Measurements from ENCODE around the gene HOXA6.
A peak's percentile ranks its signal among the peaks of the same experiment; 100 is the strongest.

Gene HOXA6

DNA sequence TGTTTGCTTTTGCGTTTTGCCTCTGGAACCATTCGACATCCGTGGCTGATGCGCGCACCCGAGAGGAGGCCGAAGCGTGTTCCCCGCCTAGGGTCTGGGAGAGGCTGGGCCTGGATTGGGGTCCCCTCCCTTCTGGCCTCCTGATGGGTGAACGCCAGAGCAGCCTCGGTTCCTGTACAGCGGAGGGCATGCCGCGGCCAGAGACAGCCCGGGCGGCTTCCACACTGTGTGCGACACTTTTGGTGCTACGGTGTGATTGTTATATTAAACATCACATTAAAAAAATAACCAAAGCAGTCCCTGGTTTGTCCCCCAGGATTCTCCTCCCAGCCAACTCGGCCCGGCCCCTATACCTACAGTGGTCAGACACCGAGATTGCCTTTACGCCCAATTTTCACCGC lies 12.6 kb upstream of the HOXA6 start:
- CTCF ChIA-PET = interaction anchor here (0.6 to 2.5 kb wide), 15 partner anchors 9 to 962 kb away, joined by 3 to 45 read pairs (median 5); partner anchors contain the start of genes HOXA10, HOXA3 and HOXA5
- no peak for DNase-seq (ENCODE audit: low spot score)
- TF ChIP-seq, protein P1, sequence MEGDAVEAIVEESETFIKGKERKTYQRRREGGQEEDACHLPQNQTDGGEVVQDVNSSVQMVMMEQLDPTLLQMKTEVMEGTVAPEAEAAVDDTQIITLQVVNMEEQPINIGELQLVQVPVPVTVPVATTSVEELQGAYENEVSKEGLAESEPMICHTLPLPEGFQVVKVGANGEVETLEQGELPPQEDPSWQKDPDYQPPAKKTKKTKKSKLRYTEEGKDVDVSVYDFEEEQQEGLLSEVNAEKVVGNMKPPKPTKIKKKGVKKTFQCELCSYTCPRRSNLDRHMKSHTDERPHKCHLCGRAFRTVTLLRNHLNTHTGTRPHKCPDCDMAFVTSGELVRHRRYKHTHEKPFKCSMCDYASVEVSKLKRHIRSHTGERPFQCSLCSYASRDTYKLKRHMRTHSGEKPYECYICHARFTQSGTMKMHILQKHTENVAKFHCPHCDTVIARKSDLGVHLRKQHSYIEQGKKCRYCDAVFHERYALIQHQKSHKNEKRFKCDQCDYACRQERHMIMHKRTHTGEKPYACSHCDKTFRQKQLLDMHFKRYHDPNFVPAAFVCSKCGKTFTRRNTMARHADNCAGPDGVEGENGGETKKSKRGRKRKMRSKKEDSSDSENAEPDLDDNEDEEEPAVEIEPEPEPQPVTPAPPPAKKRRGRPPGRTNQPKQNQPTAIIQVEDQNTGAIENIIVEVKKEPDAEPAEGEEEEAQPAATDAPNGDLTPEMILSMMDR (conservative IDR thresholded peaks at IDR 0.05; ENCODE audit: low read depth) = no peak
- peak overlapping the region; percentile 94 for H3K27ac ChIP-seq
- POLR2A ChIA-PET (ENCODE audit: low non-redundant PET) = no interaction called here

DNA sequence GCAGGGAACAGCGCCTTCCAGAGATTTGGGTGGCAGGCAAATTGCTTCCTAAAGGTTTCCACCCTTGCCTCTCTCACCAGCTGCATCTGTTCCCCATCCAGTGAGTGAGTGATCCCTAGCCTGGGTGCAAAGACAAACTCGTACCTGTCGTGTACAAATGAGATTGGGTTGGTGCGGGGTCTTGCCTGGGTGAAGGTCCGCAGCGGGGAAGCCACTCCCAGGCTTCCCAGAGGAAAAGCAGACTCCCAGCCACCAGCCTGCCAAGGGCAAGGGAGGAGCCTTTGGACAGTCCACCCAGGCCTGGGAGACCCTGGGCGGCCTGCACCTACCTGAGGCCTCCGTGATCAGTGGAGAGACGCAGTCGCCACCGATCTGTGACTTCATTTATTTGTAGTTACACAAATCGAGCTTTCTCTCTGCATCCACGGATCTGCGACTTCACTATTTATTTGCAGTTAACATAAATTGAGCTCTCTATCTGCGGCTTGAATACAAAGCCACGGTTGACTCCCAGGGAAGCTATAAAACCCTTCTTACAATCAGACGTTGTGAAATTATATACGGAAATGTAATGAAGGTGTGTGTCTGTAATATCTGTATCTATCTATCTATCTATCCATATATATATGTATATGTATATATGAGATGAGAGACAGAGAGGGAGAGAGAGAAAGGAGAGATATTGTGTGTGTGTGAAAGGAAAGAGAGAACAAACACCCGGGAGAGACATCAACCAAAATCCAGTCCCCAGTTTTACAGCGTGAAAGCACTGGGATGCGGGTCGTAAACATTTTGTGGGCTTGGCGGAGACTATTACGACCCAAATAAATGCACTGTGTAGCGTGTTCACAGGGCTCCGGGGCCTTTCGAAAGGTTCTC lies 11.9 kb upstream of the HOXA6 start:
- H3K27ac ChIP-seq = peak overlapping the region; percentile 94
- ChIA-PET CTCF (interaction anchor here (0.7 to 1.3 kb wide), 4 partner anchors 9 to 352 kb away, joined by 3 to 4 read pairs (median 3); no protein-coding TSS in a partner anchor), POLR2A (ENCODE audit: low non-redundant PET) (no interaction called here)
- no peak for DNase-seq (ENCODE audit: low spot score)
- TF ChIP-seq, protein P1 (conservative IDR thresholded peaks at IDR 0.05; ENCODE audit: low read depth) = no peak

DNA sequence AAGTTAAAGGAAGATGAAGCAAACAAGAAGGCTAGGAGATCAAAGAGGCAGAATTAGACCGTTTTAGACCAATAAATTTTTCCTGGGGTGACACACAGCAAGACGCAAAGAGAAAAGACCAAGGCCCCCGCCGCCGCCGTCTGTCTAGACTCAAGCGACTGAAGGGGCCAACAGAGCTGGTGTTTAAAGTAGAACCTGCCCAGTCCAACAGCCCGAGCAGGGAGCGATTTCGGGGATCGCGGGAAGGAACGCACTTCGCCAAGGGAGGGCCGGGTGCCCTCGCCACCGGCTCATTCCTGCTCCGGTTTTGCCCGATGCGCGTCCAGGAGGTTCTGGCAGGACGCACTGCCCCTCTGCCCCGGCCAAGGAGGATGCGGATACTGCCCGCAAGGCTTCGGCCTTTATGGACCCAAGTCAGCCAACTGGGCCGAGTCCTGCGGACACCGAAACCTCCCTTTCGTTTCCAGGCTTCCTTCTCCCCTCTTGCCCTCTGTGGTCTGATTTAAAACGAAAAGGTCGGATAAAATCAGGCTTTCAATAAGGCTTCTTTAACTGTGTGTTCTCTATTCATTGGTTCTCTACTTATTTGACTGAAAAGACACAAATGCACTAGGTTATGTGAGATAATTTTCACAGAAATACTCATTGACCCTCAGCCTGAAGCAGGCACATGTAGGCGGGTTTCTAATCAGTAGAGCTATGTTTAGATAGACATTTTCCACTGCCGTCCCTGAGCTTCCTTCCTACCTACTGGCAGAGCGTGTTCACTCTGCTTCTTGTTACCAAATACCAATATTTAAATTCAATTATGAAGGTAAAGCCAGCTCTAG lies 11.1 kb upstream of the HOXA6 start:
- no peak for DNase-seq (ENCODE audit: low spot score)
- H3K27ac ChIP-seq = peak overlapping the region; percentile 19; the same call in 1 of the 2 replicates
- ChIA-PET CTCF (interaction anchor here (0.7 to 1.3 kb wide), 4 partner anchors 8 to 75 kb away, joined by 3 to 4 read pairs (median 3); no protein-coding TSS in a partner anchor), POLR2A (ENCODE audit: low non-redundant PET) (no interaction called here)
- TF ChIP-seq, protein P1 (conservative IDR thresholded peaks at IDR 0.05; ENCODE audit: low read depth) = no peak

DNA sequence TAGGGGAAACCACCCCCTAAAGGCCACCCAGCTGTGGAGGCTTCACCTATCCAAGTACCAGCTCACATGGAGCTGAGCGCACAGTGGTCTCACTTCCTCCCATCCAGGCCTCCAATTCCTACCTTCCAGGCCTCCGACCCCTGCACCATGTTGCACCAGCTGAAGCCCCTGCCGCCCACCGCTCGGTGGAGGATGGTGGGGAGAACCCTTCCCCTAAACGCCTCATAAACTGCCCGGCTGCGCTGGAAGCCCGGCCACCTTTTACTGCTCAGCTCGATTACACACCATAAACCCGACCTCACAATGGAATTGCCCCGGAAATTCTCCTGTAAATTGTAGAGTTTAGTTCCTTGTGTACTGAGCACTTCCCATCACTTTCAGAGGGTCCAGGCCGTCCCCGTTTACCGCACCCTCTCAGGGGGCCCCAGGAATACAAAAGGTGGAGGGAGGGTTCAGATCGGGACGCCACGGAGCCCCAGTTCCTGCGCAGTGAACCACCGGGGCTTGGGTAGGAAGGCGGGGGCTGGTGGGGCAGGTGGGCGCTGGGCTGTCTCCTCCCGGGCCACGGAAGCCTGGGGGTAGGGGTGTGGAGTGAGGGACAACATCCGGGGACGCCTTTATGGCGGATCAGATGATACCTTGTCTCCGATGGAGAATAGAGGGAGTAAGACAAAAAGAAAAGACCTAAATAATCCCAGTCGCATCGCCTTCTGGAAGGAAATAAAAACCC lies 10.3 kb upstream of the HOXA6 start:
- CTCF ChIA-PET = interaction anchor here (0.7 kb wide), 1 partner anchor 14 kb away, joined by 3 read pairs; no protein-coding TSS in a partner anchor
- POLR2A ChIA-PET (ENCODE audit: low non-redundant PET) = no interaction called here
- no peak for DNase-seq (ENCODE audit: low spot score)
- TF ChIP-seq, protein P1 (conservative IDR thresholded peaks at IDR 0.05; ENCODE audit: low read depth) = no peak
- peak overlapping the region; percentile 90 for H3K27ac ChIP-seq

DNA sequence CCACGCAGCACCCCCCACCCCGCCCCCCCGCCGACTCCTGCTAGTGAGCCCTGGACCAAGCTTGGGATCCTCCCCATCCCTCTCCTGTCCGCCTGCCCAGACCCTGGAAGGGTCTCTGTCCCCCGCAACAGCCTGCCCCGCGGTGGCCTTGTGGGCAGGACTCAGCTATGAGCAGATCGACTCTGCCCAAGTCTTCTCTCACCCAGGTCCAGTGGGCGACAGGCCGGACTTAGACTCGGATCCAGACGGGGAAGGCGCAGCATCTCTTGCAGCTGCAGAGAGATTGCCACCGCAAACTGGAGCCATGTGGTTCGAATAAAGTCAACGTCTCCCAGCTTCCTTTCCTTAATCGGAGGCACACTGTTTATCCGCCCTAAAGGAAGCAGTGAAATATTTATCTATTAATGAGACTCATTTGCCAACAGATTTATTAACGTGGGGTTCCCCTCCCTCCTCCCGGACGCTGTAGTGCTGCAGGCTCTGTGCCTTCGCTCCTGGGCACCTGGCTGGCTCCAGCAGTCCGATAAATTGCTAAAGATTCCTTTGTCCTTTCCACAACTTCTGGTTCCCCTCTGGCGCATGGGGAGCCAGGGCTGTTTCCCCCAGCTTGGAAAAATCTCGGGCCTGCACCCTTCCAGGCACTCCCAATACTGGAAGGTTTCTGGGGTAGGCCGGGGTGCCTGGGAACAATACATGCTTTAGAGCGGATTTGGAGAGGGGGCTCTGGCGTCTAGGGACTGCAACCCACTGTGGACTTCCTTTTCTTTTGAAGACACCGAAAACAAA lies 9.5 kb upstream of the HOXA6 start:
- TF ChIP-seq, protein P1 (conservative IDR thresholded peaks at IDR 0.05; ENCODE audit: low read depth) = no peak
- DNase-seq (ENCODE audit: low spot score) = no peak
- ChIA-PET CTCF (interaction anchor here (1.1 to 1.4 kb wide), 2 partner anchors 13 to 489 kb away, joined by 3 to 6 read pairs; partner anchors contain the start of gene HOXA5), POLR2A (ENCODE audit: low non-redundant PET) (no interaction called here)
- H3K27ac ChIP-seq = peak overlapping the region; percentile 90

Data from RWPE1 (cell line).